ENCODE measurements around the gene CAND2.

DNA sequence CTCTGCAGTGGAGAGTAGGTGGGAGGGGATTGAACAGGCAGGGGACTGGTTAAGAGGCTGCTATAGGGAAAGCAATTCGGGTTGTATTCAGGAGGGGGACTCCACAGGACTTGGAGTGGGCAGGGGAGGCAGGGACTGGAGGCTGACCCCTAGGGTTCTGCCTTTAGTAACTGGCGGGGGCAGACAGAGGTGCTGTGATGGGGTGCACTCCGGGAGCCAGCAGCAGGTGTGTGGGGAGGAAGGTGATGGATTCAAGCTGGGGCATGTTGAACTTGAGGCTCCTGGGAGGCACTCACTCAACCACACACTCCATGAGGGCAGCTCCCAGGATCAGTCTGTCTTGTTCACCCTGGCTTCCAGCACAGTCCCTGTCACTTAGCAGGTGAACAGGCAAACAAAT lies 12.5 kb downstream of the CAND2 start:
- TF ChIP-seq, protein P1, sequence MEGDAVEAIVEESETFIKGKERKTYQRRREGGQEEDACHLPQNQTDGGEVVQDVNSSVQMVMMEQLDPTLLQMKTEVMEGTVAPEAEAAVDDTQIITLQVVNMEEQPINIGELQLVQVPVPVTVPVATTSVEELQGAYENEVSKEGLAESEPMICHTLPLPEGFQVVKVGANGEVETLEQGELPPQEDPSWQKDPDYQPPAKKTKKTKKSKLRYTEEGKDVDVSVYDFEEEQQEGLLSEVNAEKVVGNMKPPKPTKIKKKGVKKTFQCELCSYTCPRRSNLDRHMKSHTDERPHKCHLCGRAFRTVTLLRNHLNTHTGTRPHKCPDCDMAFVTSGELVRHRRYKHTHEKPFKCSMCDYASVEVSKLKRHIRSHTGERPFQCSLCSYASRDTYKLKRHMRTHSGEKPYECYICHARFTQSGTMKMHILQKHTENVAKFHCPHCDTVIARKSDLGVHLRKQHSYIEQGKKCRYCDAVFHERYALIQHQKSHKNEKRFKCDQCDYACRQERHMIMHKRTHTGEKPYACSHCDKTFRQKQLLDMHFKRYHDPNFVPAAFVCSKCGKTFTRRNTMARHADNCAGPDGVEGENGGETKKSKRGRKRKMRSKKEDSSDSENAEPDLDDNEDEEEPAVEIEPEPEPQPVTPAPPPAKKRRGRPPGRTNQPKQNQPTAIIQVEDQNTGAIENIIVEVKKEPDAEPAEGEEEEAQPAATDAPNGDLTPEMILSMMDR (conservative IDR thresholded peaks at IDR 0.05): no peak
- no peak for TF ChIP-seq ZFX (IDR thresholded peaks at IDR 0.05)

All from C4-2B (cell line).